HPDE6-E6E7 (cell line): ENCODE data around the gene PITHD1.
"Not testable (repeated sequence)": the region's sequence is repeated elsewhere in the genome, so short reads cannot be mapped to it uniquely, and the experiment has no call there.

Source experiments
- DNase-seq: peaks from one replicate; pipeline ENCODE4 v3.0.0; 2011; ENCODE audit warnings: missing footprints; ENCODE audit errors: extremely low spot score

The PITHD1 gene

GRCh38 chr1:23825762-23826522 is 47.7 kb downstream of the PITHD1 start:
- no peak for DNase-seq

DNA sequence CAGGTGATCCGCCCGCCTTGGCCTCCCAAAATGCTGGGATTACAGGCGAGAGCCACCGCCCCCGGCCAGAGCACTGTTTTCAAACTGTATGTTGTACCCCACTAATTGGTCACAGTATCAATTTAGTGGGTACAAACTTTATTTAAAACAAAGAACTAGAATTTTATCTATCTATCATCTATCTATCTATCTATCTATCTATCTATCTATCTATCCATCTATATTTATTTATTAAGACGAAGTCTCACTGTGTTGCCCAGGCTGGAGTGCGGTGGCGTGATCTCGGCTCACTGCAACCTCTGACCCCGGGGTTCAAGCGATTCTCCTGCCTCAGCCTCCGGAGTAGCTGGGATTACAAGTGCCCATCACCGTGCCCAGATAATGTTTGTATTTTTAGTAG is 48.4 kb downstream of the PITHD1 start:
- DNase-seq, result not testable (repeated sequence)

DNA sequence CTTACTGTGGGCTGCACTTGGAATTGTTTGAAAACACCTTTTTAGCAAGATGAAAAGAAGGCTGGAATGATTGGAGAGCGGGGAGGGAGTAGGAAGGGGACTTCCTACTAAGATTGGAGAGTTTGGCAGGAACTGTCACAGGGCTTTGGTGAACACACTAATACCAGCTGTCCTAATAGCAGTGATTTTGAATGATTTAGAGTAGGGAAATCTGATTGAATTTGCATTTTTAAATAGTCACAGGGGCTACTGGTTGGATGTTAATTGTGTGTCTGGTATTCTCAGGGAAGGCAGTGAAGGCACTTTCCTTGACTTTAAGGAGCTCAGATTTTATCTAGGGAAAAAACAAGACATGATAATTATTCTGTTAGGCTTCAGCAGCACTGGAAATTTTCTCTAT is 49.5 kb downstream of the PITHD1 start:
- DNase-seq, result no peak

DNA sequence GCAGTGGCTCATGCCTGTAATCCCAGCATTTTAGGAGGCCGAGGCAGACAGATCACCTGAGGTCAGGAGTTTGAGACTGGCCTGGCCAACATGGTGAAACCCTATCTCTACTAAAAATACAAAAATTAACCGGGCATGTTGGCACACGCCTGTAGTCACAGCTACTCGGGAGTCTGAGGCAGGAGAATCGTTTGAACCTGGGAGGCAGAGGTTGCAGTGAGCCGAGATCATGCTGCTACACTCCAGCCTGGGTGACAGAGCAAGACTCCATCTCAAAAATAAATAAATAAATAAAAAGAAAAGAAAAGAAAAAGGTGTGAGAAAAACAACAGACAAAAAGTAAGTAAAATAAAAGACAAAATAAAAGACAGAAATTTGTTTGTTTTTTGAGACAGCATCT is 55.9 kb downstream of the PITHD1 start:
- DNase-seq, result not testable (repeated sequence)

DNA sequence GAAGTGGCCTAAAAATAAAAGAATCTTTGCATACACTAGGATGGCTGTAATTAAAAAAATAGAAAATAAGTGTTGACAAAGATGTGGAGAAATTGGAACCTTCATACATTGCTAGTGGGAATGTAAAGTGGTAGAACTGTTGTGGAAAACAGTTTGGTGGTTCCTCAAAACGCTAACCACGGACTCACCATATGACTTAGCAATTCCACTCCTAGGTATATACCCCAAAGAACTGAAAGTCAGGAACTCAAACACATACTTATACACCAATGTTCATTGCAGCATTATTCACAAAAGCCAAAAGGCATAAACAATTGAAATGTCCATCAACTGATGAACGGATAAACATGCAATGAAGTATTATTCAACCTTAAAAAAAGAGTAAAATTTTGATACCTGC is 57.8 kb downstream of the PITHD1 start:
- no peak for DNase-seq
